HCT116 (cell line): Measurements from ENCODE around the gene HEXB.

Experiments
- CTCF ChIP-seq, 3 experiments: fragments of 200-600 bp in 1 of 3; sonication (generic) in 1 of 3; IDR thresholded peaks in 2 of 3; conservative IDR thresholded peaks in 1 of 3; 2 replicates each; pipeline ENCODE4 v1.5.1; 2012 to 2017; ENCODE audit warnings: low read depth in 2 of 3, low read length in 2 of 3, antibody characterized with exemption in 1 of 3, borderline replicate concordance in 1 of 3, control low read depth in 1 of 3, mild to moderate bottlenecking in 1 of 3, mixed read lengths in 1 of 3, mixed run types in 1 of 3, moderate library complexity in 1 of 3; ENCODE audit not compliant: insufficient read depth in 1 of 3
- EGR1 ChIP-seq: IDR thresholded peaks from 2 replicates; pipeline ENCODE4 v1.6.1; 2012; ENCODE audit warnings: low read depth
- EZH2 ChIP-seq: fragments of 200-600 bp; sonication (generic); IDR thresholded peaks from 2 replicates; pipeline ENCODE4 v1.6.1; 2017; ENCODE audit warnings: antibody characterized with exemption, mixed run types
- EZH2phosphoT487 ChIP-seq: fragments of 200-600 bp; IDR thresholded peaks from 2 replicates; pipeline ENCODE4 v1.6.1; 2018; ENCODE audit warnings: antibody characterized with exemption, borderline replicate concordance
- POLR2A ChIP-seq: IDR thresholded peaks from 2 replicates; pipeline ENCODE4 v1.7.0; 2011; ENCODE audit warnings: borderline replicate concordance; ENCODE audit not compliant: insufficient read depth, insufficient read length; ENCODE audit errors: extremely low read depth
- SIN3A ChIP-seq: IDR thresholded peaks from 2 replicates; pipeline ENCODE4 v1.6.1; 2012; ENCODE audit warnings: low read depth
- TCF7L2 ChIP-seq: IDR thresholded peaks from 2 replicates; pipeline ENCODE4 v1.7.0; 2011; ENCODE audit warnings: borderline replicate concordance, inconsistent platforms; ENCODE audit not compliant: insufficient read depth, insufficient read length; ENCODE audit errors: extremely low read depth

- TF ChIP-seq SIN3A: no peak
- no peak for TF ChIP-seq TCF7L2
- TF ChIP-seq EZH2phosphoT487: no peak
- no peak for TF ChIP-seq CTCF (IDR thresholded peaks at IDR 0.05 in 2 of 3, conservative IDR thresholded peaks at IDR 0.05 in 1 of 3; ENCODE audit: borderline replicate concordance in 1 of 3, insufficient read depth in 1 of 3, low read depth in 2 of 3, low read length in 2 of 3)
- no peak for TF ChIP-seq EGR1
- TF ChIP-seq EZH2: no peak
- no peak for TF ChIP-seq POLR2A
Measured at GRCh38 chr5:74736759-74737158, 51.7 kb downstream of the HEXB start.
